Hepatocyte (in vitro differentiated cells): ENCODE data around the gene USP24. TPM values are rescaled to one million over a fixed set of nuclear protein-coding genes. Genes with fewer than 3 reads are reported as not detected.

ENCODE experiments used
- DNase-seq: peaks from one replicate; pipeline ENCODE4 v3.0.0-alpha.2; 2016; ENCODE audit warnings: low spot score
- H2AFZ ChIP-seq: fragments of 200-600 bp; sonication (generic); 2 replicates; pipeline ENCODE4 v1.6.0; 2016; ENCODE audit warnings: antibody characterized with exemption, mild to moderate bottlenecking
- H3K27ac ChIP-seq: fragments of 200-600 bp; sonication (generic); 2 replicates; pipeline ENCODE4 v1.5.1; 2016; ENCODE audit warnings: mild to moderate bottlenecking
- H3K27me3 ChIP-seq: fragments of 200-600 bp; sonication (generic); 2 replicates; pipeline ENCODE4 v1.6.1; 2016
- H3K36me3 ChIP-seq: fragments of 200-600 bp; sonication (generic); replicated peaks from 2 replicates; pipeline ENCODE4 v1.5.1; 2016; ENCODE audit warnings: low read depth; ENCODE audit not compliant: insufficient read depth
- H3K4me1 ChIP-seq: fragments of 200-600 bp; sonication (generic); 2 replicates; pipeline ENCODE4 v1.5.1; 2016; ENCODE audit warnings: mild to moderate bottlenecking, moderate library complexity; ENCODE audit not compliant: insufficient read depth
- H3K4me2 ChIP-seq: fragments of 200-600 bp; sonication (generic); 2 replicates; pipeline ENCODE4 v1.6.0; 2016
- H3K4me3 ChIP-seq: fragments of 200-600 bp; sonication (generic); 2 replicates; pipeline ENCODE4 v1.5.1; 2016; ENCODE audit warnings: mild to moderate bottlenecking
- H3K79me2 ChIP-seq: fragments of 200-600 bp; sonication (generic); 2 replicates; pipeline ENCODE4 v1.6.0; 2017; ENCODE audit warnings: mild to moderate bottlenecking
- H3K9me2 ChIP-seq: fragments of 200-600 bp; sonication (generic); replicated peaks from 2 replicates; pipeline ENCODE4 v1.6.0; 2017; ENCODE audit warnings: mild to moderate bottlenecking; ENCODE audit not compliant: insufficient read depth
- H3K9me3 ChIP-seq: fragments of 200-600 bp; sonication (generic); 2 replicates; pipeline ENCODE4 v1.5.1; 2016; ENCODE audit warnings: low read depth, mild to moderate bottlenecking
- H4K20me1 ChIP-seq: fragments of 200-600 bp; sonication (generic); 2 replicates; pipeline ENCODE4 v1.6.0; 2016; ENCODE audit warnings: mild to moderate bottlenecking; ENCODE audit not compliant: insufficient read depth, poor library complexity, severe bottlenecking
- EZH2 ChIP-seq: fragments of 200-600 bp; sonication (generic); IDR thresholded peaks from 2 replicates; pipeline ENCODE4 v1.6.1; 2016; ENCODE audit warnings: antibody characterized with exemption, mild to moderate bottlenecking, borderline replicate concordance
- EZH2phosphoT487 ChIP-seq: fragments of 200-600 bp; sonication (generic); IDR thresholded peaks from one replicate; pipeline ENCODE4 v1.6.1; 2018; ENCODE audit warnings: antibody characterized with exemption, mild to moderate bottlenecking, low read depth, moderate library complexity; ENCODE audit not compliant: unreplicated experiment, severe bottlenecking
- WGBS: methylation state at CpG from one replicate; pipeline ENCODE4 v1.1.6; 2016; ENCODE audit warnings: low lambda C conversion rate; ENCODE audit errors: missing lambda C conversion rate; 5-methylcytosine and 5-hydroxymethylcytosine counted together
- polyA plus RNA-seq: library from polyadenylated mRNA; unstranded; fragments of >200 nt; fragmentation: Nextera tagmentation; extraction: Ambion mirVana; gene quantifications from 2 replicates; pipeline ENCODE4 v1.2.1, GENCODE V29; 2016
- total RNA-seq: library from RNA; depleted of rRNA; stranded (reverse); fragments of >200 nt; gene quantifications from 2 replicates; pipeline ENCODE4 v1.2.3, GENCODE V29; 2014
- TF ChIP-seq, protein P1 (sequence below): fragments of 200-600 bp; sonication (generic); IDR thresholded peaks from 2 replicates; pipeline ENCODE4 v1.5.1; 2016; ENCODE audit warnings: antibody characterized with exemption, mild to moderate bottlenecking; ENCODE audit not compliant: poor library complexity

Gene USP24
- total and polyA plus RNA-seq, 2 experiments from 2014 or later, result 9.3 to 41.9 TPM

DNA sequence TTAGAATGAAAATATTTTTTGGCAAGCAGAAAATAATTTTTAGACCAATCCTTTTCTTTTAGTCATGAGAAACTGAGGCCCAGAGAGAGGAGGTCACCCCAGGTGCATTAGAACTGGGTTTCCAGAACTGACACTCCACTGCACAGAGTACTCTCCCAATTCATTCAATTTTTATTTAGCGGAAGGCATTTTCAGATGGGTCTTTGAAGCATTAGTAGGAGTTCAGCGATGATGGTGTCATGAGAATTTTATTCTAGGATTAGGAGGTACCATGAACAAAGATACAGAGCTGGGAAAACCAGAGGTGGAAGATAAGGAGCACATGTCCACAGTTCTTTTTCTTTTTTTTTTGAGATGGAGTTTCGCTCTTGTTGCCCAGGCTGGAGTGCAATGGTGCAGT, 173.6 kb downstream of the USP24 start:
- H4K20me1 ChIP-seq, result peaks cover 8% of the 10 kb centered on the region
- WGBS, result 83% methylated on average over 3 of the region's 3 CpGs
- no peak overlapping the region for H3K27ac ChIP-seq
- H3K27me3 ChIP-seq, result peaks cover 28% of the 10 kb centered on the region
- no peak overlapping the region for H2AFZ ChIP-seq
- H3K4me3 ChIP-seq, result no peak overlapping the region
- TF ChIP-seq EZH2phosphoT487 (no peak), EZH2 (no peak)
- TF ChIP-seq, protein P1, sequence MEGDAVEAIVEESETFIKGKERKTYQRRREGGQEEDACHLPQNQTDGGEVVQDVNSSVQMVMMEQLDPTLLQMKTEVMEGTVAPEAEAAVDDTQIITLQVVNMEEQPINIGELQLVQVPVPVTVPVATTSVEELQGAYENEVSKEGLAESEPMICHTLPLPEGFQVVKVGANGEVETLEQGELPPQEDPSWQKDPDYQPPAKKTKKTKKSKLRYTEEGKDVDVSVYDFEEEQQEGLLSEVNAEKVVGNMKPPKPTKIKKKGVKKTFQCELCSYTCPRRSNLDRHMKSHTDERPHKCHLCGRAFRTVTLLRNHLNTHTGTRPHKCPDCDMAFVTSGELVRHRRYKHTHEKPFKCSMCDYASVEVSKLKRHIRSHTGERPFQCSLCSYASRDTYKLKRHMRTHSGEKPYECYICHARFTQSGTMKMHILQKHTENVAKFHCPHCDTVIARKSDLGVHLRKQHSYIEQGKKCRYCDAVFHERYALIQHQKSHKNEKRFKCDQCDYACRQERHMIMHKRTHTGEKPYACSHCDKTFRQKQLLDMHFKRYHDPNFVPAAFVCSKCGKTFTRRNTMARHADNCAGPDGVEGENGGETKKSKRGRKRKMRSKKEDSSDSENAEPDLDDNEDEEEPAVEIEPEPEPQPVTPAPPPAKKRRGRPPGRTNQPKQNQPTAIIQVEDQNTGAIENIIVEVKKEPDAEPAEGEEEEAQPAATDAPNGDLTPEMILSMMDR, result no peak
- H3K9me3 ChIP-seq, result no peaks in the 10 kb centered on the region
- no peaks in the 10 kb centered on the region for H3K36me3 ChIP-seq
- H3K4me1 ChIP-seq, result no peaks in the 10 kb centered on the region
- peaks cover 28% of the 10 kb centered on the region for H3K79me2 ChIP-seq
- no peaks in the 10 kb centered on the region for H3K9me2 ChIP-seq
- peak overlapping the region; percentile 96 for H3K4me2 ChIP-seq
- no peak for DNase-seq

DNA sequence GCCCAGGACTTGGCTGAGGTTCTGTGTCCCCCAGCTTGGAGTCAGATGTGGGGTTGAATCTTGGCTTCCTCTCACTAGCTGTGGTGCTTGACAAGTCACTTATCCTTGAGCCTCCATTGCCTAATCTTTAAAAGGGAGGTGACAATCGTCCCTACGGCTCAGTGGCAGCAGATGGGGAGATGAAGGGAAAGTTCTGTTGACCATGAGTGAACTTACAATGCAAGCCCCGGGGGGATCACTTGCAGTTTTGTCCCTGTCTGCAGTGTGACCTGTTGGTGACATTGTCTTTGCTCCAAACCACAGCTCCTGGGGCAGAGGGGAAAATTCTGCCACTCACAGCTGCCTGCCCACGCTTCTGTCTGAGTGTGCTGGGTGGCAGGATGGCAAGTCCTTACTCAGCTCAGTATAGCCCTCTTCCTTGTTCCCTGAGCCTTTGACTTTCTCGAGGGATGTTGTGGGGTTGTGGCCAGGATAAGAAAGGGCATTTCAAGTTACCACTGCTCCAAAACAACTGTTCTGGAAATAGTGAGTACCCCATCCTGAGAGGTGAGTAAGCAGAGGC, 174.2 kb downstream of the USP24 start:
- no peaks in the 10 kb centered on the region for H3K9me3 ChIP-seq
- WGBS, result 46% methylated on average over 5 of the region's 5 CpGs
- no peak overlapping the region for H3K27ac ChIP-seq

DNA sequence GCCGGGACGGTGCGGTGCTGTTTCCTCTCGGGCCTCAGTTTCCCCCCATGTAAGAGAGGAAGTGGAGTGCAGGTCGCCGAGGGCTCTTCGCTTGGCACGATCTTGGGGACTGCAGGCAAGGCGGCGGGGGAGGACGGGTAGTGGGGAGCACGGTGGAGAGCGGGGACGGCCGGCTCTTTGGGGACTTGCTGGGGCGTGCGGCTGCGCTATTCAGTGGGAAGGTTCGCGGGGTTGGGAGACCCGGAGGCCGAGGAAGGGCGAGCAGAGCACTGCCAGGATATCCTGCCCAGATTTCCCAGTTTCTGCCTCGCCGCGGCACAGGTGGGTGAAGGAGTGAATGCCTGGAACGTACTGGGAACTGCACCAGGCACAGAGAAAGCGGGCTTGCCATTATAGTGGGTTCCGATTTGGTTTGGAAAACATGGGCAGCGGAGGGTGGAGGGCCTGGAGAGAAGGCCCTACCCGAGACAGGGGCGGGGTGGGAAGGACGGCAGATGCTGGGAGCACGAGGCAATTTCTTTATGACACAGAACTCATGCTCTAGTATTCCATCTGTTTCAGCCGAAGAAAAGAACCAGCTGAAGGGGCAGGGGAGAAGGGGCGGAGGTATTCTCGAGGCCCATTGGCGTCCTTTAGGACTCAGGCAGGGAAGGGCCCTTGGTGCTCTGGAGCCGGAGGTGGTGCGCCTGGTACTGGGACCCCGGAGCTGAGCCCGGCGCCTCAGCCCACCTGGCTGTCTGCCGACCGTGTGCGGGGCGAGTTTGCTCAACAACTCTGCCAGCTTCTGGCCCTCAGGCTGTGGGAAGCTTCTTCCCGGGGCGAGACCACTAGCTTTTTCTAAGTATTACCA, 174.9 kb downstream of the USP24 start:
- peak overlapping the region; percentile 2 for H2AFZ ChIP-seq
- H3K36me3 ChIP-seq, result no peaks in the 10 kb centered on the region
- peaks cover 8% of the 10 kb centered on the region for H4K20me1 ChIP-seq
- no peak for DNase-seq
- no peak for TF ChIP-seq EZH2phosphoT487
- peak; percentile 11 for TF ChIP-seq EZH2
- peak overlapping the region; percentile 96 for H3K4me2 ChIP-seq
- H3K27me3 ChIP-seq, result peaks cover 32% of the 10 kb centered on the region
- H3K9me3 ChIP-seq, result no peaks in the 10 kb centered on the region
- H3K79me2 ChIP-seq, result peaks cover 28% of the 10 kb centered on the region
- no peaks in the 10 kb centered on the region for H3K4me1 ChIP-seq
- H3K4me3 ChIP-seq, result peak overlapping the region; percentile 33
- WGBS, result 14% methylated on average over 43 of the region's 49 CpGs
- H3K9me2 ChIP-seq, result no peaks in the 10 kb centered on the region
- H3K27ac ChIP-seq, result no peak overlapping the region

More for the DNA sequence above, 174.2 kb downstream of the USP24 start:
- Histone ChIP-seq H3K4me1 (no peaks in the 10 kb centered on the region), H3K4me3 (no peak overlapping the region), H4K20me1 (peaks cover 8% of the 10 kb centered on the region), H3K36me3 (no peaks in the 10 kb centered on the region), H3K4me2 (peak overlapping the region; percentile 96), H3K9me2 (no peaks in the 10 kb centered on the region), H3K27me3 (peaks cover 32% of the 10 kb centered on the region), H3K79me2 (peaks cover 28% of the 10 kb centered on the region), H2AFZ (no peak overlapping the region)
- DNase-seq, result no peak
- TF ChIP-seq EZH2phosphoT487, result no peak
- TF ChIP-seq EZH2, result no peak

DNA sequence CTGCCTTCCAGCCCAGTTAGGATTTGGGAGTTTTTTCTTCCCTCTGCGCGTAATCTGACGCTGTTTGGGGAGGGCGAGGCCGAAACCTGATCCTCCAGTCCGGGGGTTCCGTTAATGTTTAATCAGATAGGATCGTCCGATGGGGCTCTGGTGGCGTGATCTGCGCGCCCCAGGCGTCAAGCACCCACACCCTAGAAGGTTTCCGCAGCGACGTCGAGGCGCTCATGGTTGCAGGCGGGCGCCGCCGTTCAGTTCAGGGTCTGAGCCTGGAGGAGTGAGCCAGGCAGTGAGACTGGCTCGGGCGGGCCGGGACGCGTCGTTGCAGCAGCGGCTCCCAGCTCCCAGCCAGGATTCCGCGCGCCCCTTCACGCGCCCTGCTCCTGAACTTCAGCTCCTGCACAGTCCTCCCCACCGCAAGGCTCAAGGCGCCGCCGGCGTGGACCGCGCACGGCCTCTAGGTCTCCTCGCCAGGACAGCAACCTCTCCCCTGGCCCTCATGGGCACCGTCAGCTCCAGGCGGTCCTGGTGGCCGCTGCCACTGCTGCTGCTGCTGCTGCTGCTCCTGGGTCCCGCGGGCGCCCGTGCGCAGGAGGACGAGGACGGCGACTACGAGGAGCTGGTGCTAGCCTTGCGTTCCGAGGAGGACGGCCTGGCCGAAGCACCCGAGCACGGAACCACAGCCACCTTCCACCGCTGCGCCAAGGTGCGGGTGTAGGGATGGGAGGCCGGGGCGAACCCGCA, 175.7 kb downstream of the USP24 start, which contains the start of gene PCSK9:
Gene PCSK9 (plus strand): TSS at position 207 of the 741 bp plus-strand sequence. CDS start 290 bp downstream, at position 497.
- Histone ChIP-seq H2AFZ (peak within 1 kb of the TSS; percentile 2), H3K79me2 (peaks cover 28% of the 10 kb centered on the region), H3K4me3 (peak within 1 kb of the TSS; percentile 33), H3K36me3 (no peaks in the 10 kb centered on the region), H3K27me3 (peaks cover 32% of the 10 kb centered on the region), H3K27ac (peak within 1 kb of the TSS; percentile 48), H3K4me2 (peak within 1 kb of the TSS; percentile 96), H3K4me1 (no peaks in the 10 kb centered on the region), H3K9me3 (no peaks in the 10 kb centered on the region), H3K9me2 (no peaks in the 10 kb centered on the region), H4K20me1 (peaks cover 8% of the 10 kb centered on the region)
- peak; percentile 77 for DNase-seq
- WGBS, result under 1% methylated on average over 52 of the region's 67 CpGs
- TF ChIP-seq EZH2, result peak; percentile 39
- TF ChIP-seq, protein P1, result no peak
- TF ChIP-seq EZH2phosphoT487, result no peak
